ENCODE results near the gene NARS2. TPM values are rescaled to one million over a fixed set of nuclear protein-coding genes. Genes with fewer than 3 reads are reported as not detected.
A peak's percentile ranks its signal among the peaks of the same experiment; 100 is the strongest.

The NARS2 gene, protein sequence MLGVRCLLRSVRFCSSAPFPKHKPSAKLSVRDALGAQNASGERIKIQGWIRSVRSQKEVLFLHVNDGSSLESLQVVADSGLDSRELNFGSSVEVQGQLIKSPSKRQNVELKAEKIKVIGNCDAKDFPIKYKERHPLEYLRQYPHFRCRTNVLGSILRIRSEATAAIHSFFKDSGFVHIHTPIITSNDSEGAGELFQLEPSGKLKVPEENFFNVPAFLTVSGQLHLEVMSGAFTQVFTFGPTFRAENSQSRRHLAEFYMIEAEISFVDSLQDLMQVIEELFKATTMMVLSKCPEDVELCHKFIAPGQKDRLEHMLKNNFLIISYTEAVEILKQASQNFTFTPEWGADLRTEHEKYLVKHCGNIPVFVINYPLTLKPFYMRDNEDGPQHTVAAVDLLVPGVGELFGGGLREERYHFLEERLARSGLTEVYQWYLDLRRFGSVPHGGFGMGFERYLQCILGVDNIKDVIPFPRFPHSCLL
- total RNA-seq: 10 to 100 TPM in 3 of 4 donors, 1 to 10 TPM in 1; 9.2 to 39.9 (median 19.6) TPM

- Histone ChIP-seq H3K9me3 (no peaks in the 10 kb centered on the region), H3K36me3 (no peaks in the 10 kb centered on the region), H3K27me3 (no peaks in the 10 kb centered on the region), H3K4me1 (peaks cover 0 to 9% of the 10 kb centered on the region in 2 donors), H3K27ac (peak within 1 kb of the TSS; percentile 90 to 91), H3K4me3 (peak within 1 kb of the TSS; percentile 86 to 92)
- TF ChIP-seq, protein P1, sequence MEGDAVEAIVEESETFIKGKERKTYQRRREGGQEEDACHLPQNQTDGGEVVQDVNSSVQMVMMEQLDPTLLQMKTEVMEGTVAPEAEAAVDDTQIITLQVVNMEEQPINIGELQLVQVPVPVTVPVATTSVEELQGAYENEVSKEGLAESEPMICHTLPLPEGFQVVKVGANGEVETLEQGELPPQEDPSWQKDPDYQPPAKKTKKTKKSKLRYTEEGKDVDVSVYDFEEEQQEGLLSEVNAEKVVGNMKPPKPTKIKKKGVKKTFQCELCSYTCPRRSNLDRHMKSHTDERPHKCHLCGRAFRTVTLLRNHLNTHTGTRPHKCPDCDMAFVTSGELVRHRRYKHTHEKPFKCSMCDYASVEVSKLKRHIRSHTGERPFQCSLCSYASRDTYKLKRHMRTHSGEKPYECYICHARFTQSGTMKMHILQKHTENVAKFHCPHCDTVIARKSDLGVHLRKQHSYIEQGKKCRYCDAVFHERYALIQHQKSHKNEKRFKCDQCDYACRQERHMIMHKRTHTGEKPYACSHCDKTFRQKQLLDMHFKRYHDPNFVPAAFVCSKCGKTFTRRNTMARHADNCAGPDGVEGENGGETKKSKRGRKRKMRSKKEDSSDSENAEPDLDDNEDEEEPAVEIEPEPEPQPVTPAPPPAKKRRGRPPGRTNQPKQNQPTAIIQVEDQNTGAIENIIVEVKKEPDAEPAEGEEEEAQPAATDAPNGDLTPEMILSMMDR (IDR thresholded peaks at IDR 0.05): peak in 2 of 4 experiments; percentile 15 to 22
- peak; percentile 77 to 85 for TF ChIP-seq POLR2A (IDR thresholded peaks at IDR 0.05)
- intact Hi-C loops (cut with DNase I; ENCODE audit: low total_unique reads): no loop called here
- peak; percentile 97 to 98 for DNase-seq
Measured at GRCh38 chr11:78574386-78575381, at the start of gene NARS2. TSS of gene NARS2 (minus strand) at chr11:78574864. CDS start at chr11:78574488, 376 bp downstream.

GRCh38 chr11:78622666-78623065, 48.0 kb upstream of the NARS2 start:
- Histone ChIP-seq H3K4me3 (no peak overlapping the region), H3K4me1 (no peaks in the 10 kb centered on the region), H3K27me3 (no peaks in the 10 kb centered on the region), H3K9me3 (no peaks in the 10 kb centered on the region), H3K36me3 (no peaks in the 10 kb centered on the region), H3K27ac (no peak overlapping the region)
- no peak for TF ChIP-seq POLR2A (IDR thresholded peaks at IDR 0.05)
- TF ChIP-seq, protein P1 (IDR thresholded peaks at IDR 0.05): no peak
- intact Hi-C loops (cut with DNase I; ENCODE audit: low total_unique reads): no loop called here
- no peak for DNase-seq

DNA sequence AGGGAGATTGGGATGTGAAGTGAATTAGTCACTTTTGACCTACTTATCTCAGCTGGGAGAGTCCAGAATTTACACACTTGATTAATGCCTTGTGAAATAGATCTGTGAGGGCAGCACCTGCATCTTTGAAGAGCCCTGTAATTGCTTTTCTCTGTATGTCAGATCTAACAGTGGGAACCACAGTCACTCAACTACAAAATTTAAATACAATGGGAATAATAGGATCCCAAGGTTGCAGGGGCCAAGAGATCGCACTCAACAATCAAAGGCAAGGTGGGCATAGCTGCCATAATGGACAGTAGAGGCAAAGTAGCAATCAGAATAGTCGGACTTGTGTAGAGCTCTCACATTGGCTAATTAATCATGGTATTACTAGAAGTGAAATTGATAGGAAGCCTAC, 45.5 kb upstream of the NARS2 start:
- Histone ChIP-seq H3K36me3 (no peaks in the 10 kb centered on the region), H3K4me3 (no peak overlapping the region), H3K27me3 (no peaks in the 10 kb centered on the region), H3K4me1 (no peaks in the 10 kb centered on the region), H3K9me3 (no peaks in the 10 kb centered on the region), H3K27ac (no peak overlapping the region)
- DNase-seq: no peak
- TF ChIP-seq POLR2A (IDR thresholded peaks at IDR 0.05): no peak
- TF ChIP-seq, protein P1 (IDR thresholded peaks at IDR 0.05): no peak
- intact Hi-C loops (cut with DNase I; ENCODE audit: low total_unique reads): no loop called here

DNA sequence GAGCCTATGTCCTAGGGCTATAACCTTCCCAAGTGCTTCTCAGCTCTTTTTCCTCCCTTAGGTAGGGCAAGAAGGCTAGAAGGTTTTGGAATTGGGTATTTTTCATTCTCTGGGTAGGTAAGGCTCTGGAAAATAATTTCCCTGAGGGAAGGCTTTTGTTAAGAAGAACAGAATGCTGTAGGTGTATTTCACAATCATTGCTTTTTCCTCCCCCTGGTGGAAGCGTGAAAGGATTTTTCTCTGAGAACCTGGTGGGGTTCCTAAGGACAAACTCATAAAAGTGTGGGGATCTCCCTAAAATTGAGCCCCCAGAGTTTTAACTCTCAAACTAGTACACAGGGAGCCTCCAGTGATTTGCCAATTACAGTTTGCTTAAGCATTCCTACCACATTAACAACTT, 41.1 kb upstream of the NARS2 start:
- intact Hi-C loops (cut with DNase I; ENCODE audit: low total_unique reads): no loop called here
- TF ChIP-seq POLR2A (IDR thresholded peaks at IDR 0.05): no peak
- TF ChIP-seq, protein P1 (IDR thresholded peaks at IDR 0.05): no peak
- H3K4me1 ChIP-seq: no peaks in the 10 kb centered on the region
- no peaks in the 10 kb centered on the region for H3K27me3 ChIP-seq
- H3K36me3 ChIP-seq: no peaks in the 10 kb centered on the region
- DNase-seq: no peak
- no peak overlapping the region for H3K27ac ChIP-seq
- no peak overlapping the region for H3K4me3 ChIP-seq
- no peaks in the 10 kb centered on the region for H3K9me3 ChIP-seq
